Limb (tissue), 2 donors: ENCODE results near the gene CD2BP2.
A peak's percentile ranks its signal among the peaks of the same experiment; 100 is the strongest.

Experiments
- DNase-seq, 2 donors: peaks; one replicate each; pipeline ENCODE4 v3.0.0-alpha.2; 2016; ENCODE audit errors: extremely low spot score in 2 of 2

CD2BP2 gene

GRCh38 chr16:30378236-30379157, 23.4 kb upstream of the CD2BP2 start:
- peak; percentile 96 to 100 for DNase-seq

- DNase-seq = peak; percentile 93 to 96
These were observed 22.7 kb upstream of the CD2BP2 start for GRCh38 chr16:30377812-30378235.

- no peak for DNase-seq
These were observed 22.1 kb upstream of the CD2BP2 start for GRCh38 chr16:30377050-30377811.

- DNase-seq = no peak
These were observed 21.4 kb upstream of the CD2BP2 start for GRCh38 chr16:30376461-30376902.

- peak in 1 of 2 donors; percentile 42 for DNase-seq
These were observed 20.8 kb upstream of the CD2BP2 start for GRCh38 chr16:30375864-30376263.

GRCh38 chr16:30374538-30374937, 19.4 kb upstream of the CD2BP2 start, which contains the start of gene MYL11:
Gene MYL11 (plus strand): TSS chr16:30374802. CDS start chr16:30374858, 56 bp downstream.
- no peak for DNase-seq

- DNase-seq = no peak
These were observed 17.6 kb upstream of the CD2BP2 start for GRCh38 chr16:30372725-30373124.

- peak; percentile 56 to 68 for DNase-seq
These were observed 17.1 kb upstream of the CD2BP2 start for GRCh38 chr16:30372038-30372712.

GRCh38 chr16:30371248-30371816, 16.2 kb upstream of the CD2BP2 start:
- no peak for DNase-seq

GRCh38 chr16:30370456-30371247, 15.5 kb upstream of the CD2BP2 start, which contains the start of gene TBC1D10B:
Gene TBC1D10B (minus strand): TSS chr16:30370494. CDS start chr16:30370183, 311 bp downstream.
- peak; percentile 100 for DNase-seq

GRCh38 chr16:30369938-30370455, 14.9 kb upstream of the CD2BP2 start:
- DNase-seq = no peak

GRCh38 chr16:30369091-30369937, 14.2 kb upstream of the CD2BP2 start:
- DNase-seq = no peak

- DNase-seq = no peak
These were observed 13.6 kb upstream of the CD2BP2 start for GRCh38 chr16:30368792-30369090.

GRCh38 chr16:30368122-30368791, 13.1 kb upstream of the CD2BP2 start:
- DNase-seq = no peak

- DNase-seq = no peak
These were observed 12.4 kb upstream of the CD2BP2 start for GRCh38 chr16:30367349-30368009.

- no peak for DNase-seq
These were observed 11.4 kb upstream of the CD2BP2 start for GRCh38 chr16:30366511-30366910.

GRCh38 chr16:30365200-30365599, 10.1 kb upstream of the CD2BP2 start:
- DNase-seq = no peak

GRCh38 chr16:30361180-30361579, 6.1 kb upstream of the CD2BP2 start:
- DNase-seq = no peak
